ENCODE measurements around the gene EP400. TPM values are rescaled to one million over a fixed set of nuclear protein-coding genes. Genes with fewer than 3 reads are reported as not detected.

The EP400 gene
- total and polyA plus RNA-seq, 4 donors: 11.4 to 47.8 (median 25.7) TPM

GRCh38 chr12:132121283-132121682, 171.5 kb downstream of the EP400 start:
- H3K4me1 ChIP-seq (ENCODE audit: control insufficient read depth in 5 of 5, insufficient read depth in 5 of 5, low read length in 5 of 5): no peaks in the 10 kb centered on the region
- DNase-seq (no peak), ATAC-seq (ENCODE audit: insufficient read depth, low FRiP score) (no peak)
- H3K9ac ChIP-seq (ENCODE audit: insufficient read depth in 1 of 2, low read length in 2 of 2): no peak overlapping the region
- H3K4me3 ChIP-seq: no peak overlapping the region
- H3K27ac ChIP-seq (ENCODE audit: low read depth in 1 of 2, low read length in 1 of 2): no peak overlapping the region
- peaks cover 0 to 2% (median 0%) of the 10 kb centered on the region in 4 donors for H3K9me3 ChIP-seq (ENCODE audit: control insufficient read depth in 4 of 4, insufficient read depth in 3 of 4, low read length in 3 of 4)
- WGBS, 2 donors: 95 to 97% methylated on average over 14 of the region's 14 CpGs
- H3K36me3 ChIP-seq (ENCODE audit: control insufficient read depth in 4 of 4, insufficient read depth in 4 of 4, low read length in 4 of 4): peaks cover 6 to 32% (median 19%) of the 10 kb centered on the region in 4 donors
- H3K27me3 ChIP-seq (ENCODE audit: control insufficient read depth in 3 of 3, insufficient read depth in 3 of 3, low read length in 2 of 3): no peaks in the 10 kb centered on the region
- no peak for TF ChIP-seq CTCF (IDR thresholded peaks at IDR 0.05; ENCODE audit: control extremely low read depth, extremely low read depth)

GRCh38 chr12:132123970-132124765, 174.4 kb downstream of the EP400 start:
- Histone ChIP-seq H3K9ac (ENCODE audit: insufficient read depth in 1 of 2, low read length in 2 of 2) (no peak overlapping the region), H3K36me3 (ENCODE audit: control insufficient read depth in 4 of 4, insufficient read depth in 4 of 4, low read length in 4 of 4) (peaks cover 13 to 34% (median 23%) of the 10 kb centered on the region in 4 donors), H3K4me3 (no peak overlapping the region), H3K9me3 (ENCODE audit: control insufficient read depth in 4 of 4, insufficient read depth in 3 of 4, low read length in 3 of 4) (peaks cover 0 to 5% (median 2%) of the 10 kb centered on the region in 4 donors), H3K27ac (ENCODE audit: low read depth in 1 of 2, low read length in 1 of 2) (no peak overlapping the region), H3K27me3 (ENCODE audit: control insufficient read depth in 3 of 3, insufficient read depth in 3 of 3, low read length in 2 of 3) (no peaks in the 10 kb centered on the region), H3K4me1 (ENCODE audit: control insufficient read depth in 5 of 5, insufficient read depth in 5 of 5, low read length in 5 of 5) (no peaks in the 10 kb centered on the region)
- 88 to 94% methylated on average over 12 of the region's 12 CpGs for WGBS, 2 donors
- TF ChIP-seq CTCF (IDR thresholded peaks at IDR 0.05; ENCODE audit: control extremely low read depth, extremely low read depth): no peak
- DNase-seq (no peak), ATAC-seq (ENCODE audit: insufficient read depth, low FRiP score) (no peak)

GRCh38 chr12:132124766-132125425, 175.2 kb downstream of the EP400 start:
- no peak for TF ChIP-seq CTCF (IDR thresholded peaks at IDR 0.05; ENCODE audit: control extremely low read depth, extremely low read depth)

More at GRCh38 chr12:132124766-132125425, 175.2 kb downstream of the EP400 start:
- DNase-seq (no peak), ATAC-seq (ENCODE audit: insufficient read depth, low FRiP score) (no peak)
- 83 to 86% methylated on average over 19 of the region's 19 CpGs for WGBS, 2 donors
- Histone ChIP-seq H3K4me3 (no peak overlapping the region), H3K9me3 (ENCODE audit: control insufficient read depth in 4 of 4, insufficient read depth in 3 of 4, low read length in 3 of 4) (peaks cover 0 to 5% (median 2%) of the 10 kb centered on the region in 4 donors), H3K9ac (ENCODE audit: insufficient read depth in 1 of 2, low read length in 2 of 2) (no peak overlapping the region), H3K27me3 (ENCODE audit: control insufficient read depth in 3 of 3, insufficient read depth in 3 of 3, low read length in 2 of 3) (no peaks in the 10 kb centered on the region), H3K4me1 (ENCODE audit: control insufficient read depth in 5 of 5, insufficient read depth in 5 of 5, low read length in 5 of 5) (no peaks in the 10 kb centered on the region), H3K36me3 (ENCODE audit: control insufficient read depth in 4 of 4, insufficient read depth in 4 of 4, low read length in 4 of 4) (peaks cover 13 to 34% (median 23%) of the 10 kb centered on the region in 4 donors), H3K27ac (ENCODE audit: low read depth in 1 of 2, low read length in 1 of 2) (no peak overlapping the region)
